ENCODE measurements around the gene PCBP3. TPM values are rescaled to one million over a fixed set of nuclear protein-coding genes. Genes with fewer than 3 reads are reported as not detected.

Gene PCBP3
- total RNA-seq, 2 experiments from 2014 or later = 3.4 to 3.8 TPM

GRCh38 chr21:45913418-45913765 lies 269.9 kb downstream of the PCBP3 start:
- ATAC-seq (ENCODE audit: poor library complexity) (no peak), DNase-seq (no peak)
- Mint-ChIP-seq H3K36me3 (ENCODE audit: low read depth) (no peaks in the 10 kb centered on the region), H3K4me3 (no peak overlapping the region), H3K4me1 (ENCODE audit: low read depth) (peaks cover 19% of the 10 kb centered on the region), H3K27ac (no peak overlapping the region), H3K9me3 (no peaks in the 10 kb centered on the region), H3K27me3 (no peaks in the 10 kb centered on the region)
- CTCF ChIA-PET = no interaction called here
- H3K27ac ChIP-seq (ENCODE audit: low read depth in 1 of 2, low read length in 2 of 2) = no peak overlapping the region
- no peak overlapping the region for H3K4me3 ChIP-seq (ENCODE audit: low read length)
- H3K27me3 ChIP-seq (ENCODE audit: control insufficient read depth in 1 of 2, insufficient read depth in 2 of 2, low read length in 2 of 2) = no peaks in the 10 kb centered on the region
- H3K9me3 ChIP-seq (ENCODE audit: control insufficient read depth in 1 of 2, insufficient read depth in 1 of 2, low read length in 2 of 2) = no peaks in the 10 kb centered on the region
- POLR2A ChIA-PET = no interaction called here
- H3K4me1 ChIP-seq (ENCODE audit: insufficient read depth, low read length) = peaks cover 13% of the 10 kb centered on the region
- TF ChIP-seq CTCF (IDR thresholded peaks at IDR 0.05) = no peak
- intact Hi-C loops (cut with DNase I, micrococcal nuclease) = no loop called here
- H3K36me3 ChIP-seq (ENCODE audit: insufficient read depth, low read length) = no peaks in the 10 kb centered on the region

- H3K4me1 ChIP-seq (ENCODE audit: insufficient read depth, low read length) = peaks cover 13% of the 10 kb centered on the region
- no peaks in the 10 kb centered on the region for H3K27me3 ChIP-seq (ENCODE audit: control insufficient read depth in 1 of 2, insufficient read depth in 2 of 2, low read length in 2 of 2)
- H3K4me3 Mint-ChIP-seq = no peak overlapping the region
- no peak for DNase-seq
- no peak overlapping the region for H3K27ac ChIP-seq (ENCODE audit: low read depth in 1 of 2, low read length in 2 of 2)
- CTCF ChIA-PET = no interaction called here
- no peaks in the 10 kb centered on the region for H3K36me3 ChIP-seq (ENCODE audit: insufficient read depth, low read length)
- H3K27me3 Mint-ChIP-seq = no peaks in the 10 kb centered on the region
- peaks cover 19% of the 10 kb centered on the region for H3K4me1 Mint-ChIP-seq (ENCODE audit: low read depth)
- ATAC-seq (ENCODE audit: poor library complexity) = no peak
- no peaks in the 10 kb centered on the region for H3K9me3 Mint-ChIP-seq
- H3K27ac Mint-ChIP-seq = no peak overlapping the region
- H3K4me3 ChIP-seq (ENCODE audit: low read length) = no peak overlapping the region
- POLR2A ChIA-PET = no interaction called here
- H3K9me3 ChIP-seq (ENCODE audit: control insufficient read depth in 1 of 2, insufficient read depth in 1 of 2, low read length in 2 of 2) = no peaks in the 10 kb centered on the region
- H3K36me3 Mint-ChIP-seq (ENCODE audit: low read depth) = no peaks in the 10 kb centered on the region
- intact Hi-C loops (cut with DNase I, micrococcal nuclease) = no loop called here
- no peak for TF ChIP-seq CTCF (IDR thresholded peaks at IDR 0.05)
Observed at GRCh38 chr21:45913886-45914285, 270.4 kb downstream of the PCBP3 start.

- DNase-seq = no peak
- no peak overlapping the region for H3K4me3 ChIP-seq (ENCODE audit: low read length)
- Mint-ChIP-seq H3K4me3 (no peak overlapping the region), H3K27ac (no peak overlapping the region), H3K27me3 (no peaks in the 10 kb centered on the region), H3K9me3 (no peaks in the 10 kb centered on the region), H3K36me3 (ENCODE audit: low read depth) (no peaks in the 10 kb centered on the region), H3K4me1 (ENCODE audit: low read depth) (peaks cover 19% of the 10 kb centered on the region)
- no peak overlapping the region for H3K27ac ChIP-seq (ENCODE audit: low read depth in 1 of 2, low read length in 2 of 2)
- no peaks in the 10 kb centered on the region for H3K27me3 ChIP-seq (ENCODE audit: control insufficient read depth in 1 of 2, insufficient read depth in 2 of 2, low read length in 2 of 2)
- no peaks in the 10 kb centered on the region for H3K9me3 ChIP-seq (ENCODE audit: control insufficient read depth in 1 of 2, insufficient read depth in 1 of 2, low read length in 2 of 2)
- ATAC-seq (ENCODE audit: poor library complexity) = no peak
- ChIA-PET CTCF (no interaction called here), POLR2A (no interaction called here)
- TF ChIP-seq CTCF (IDR thresholded peaks at IDR 0.05) = no peak
- H3K36me3 ChIP-seq (ENCODE audit: insufficient read depth, low read length) = no peaks in the 10 kb centered on the region
- intact Hi-C loops (cut with DNase I, micrococcal nuclease) = no loop called here
- peaks cover 13% of the 10 kb centered on the region for H3K4me1 ChIP-seq (ENCODE audit: insufficient read depth, low read length)
Observed at GRCh38 chr21:45914321-45914845, 270.9 kb downstream of the PCBP3 start.

All from CD4-positive, alpha-beta T cell (primary cell).